Measurements from ENCODE around the gene SLC35E3.
"Not testable (repeated sequence)": the region's sequence is repeated elsewhere in the genome, so short reads cannot be mapped to it uniquely, and the experiment has no call there.

Gene SLC35E3

DNA sequence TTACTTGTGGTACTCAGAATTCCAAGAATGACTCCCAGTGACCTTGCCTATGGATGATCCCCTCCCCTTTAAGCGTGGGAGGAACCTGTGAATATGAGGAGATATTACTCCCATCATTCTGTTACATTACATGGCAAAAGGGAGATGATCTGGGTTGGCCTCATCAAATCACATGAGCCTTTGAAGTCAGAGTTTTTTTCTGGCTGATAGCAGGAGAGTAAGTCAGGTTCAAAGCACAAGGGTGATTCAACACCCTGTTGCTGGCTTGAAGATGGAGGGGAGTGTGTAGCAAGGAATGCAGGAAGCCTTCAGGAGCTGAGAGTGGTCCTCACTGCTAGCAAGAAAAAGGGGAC, 52.9 kb downstream of the SLC35E3 start:
- no peak overlapping the region for H4K8ac ChIP-seq (ENCODE audit: low read length)
- no peak overlapping the region for H3K18ac ChIP-seq (ENCODE audit: low read depth in 1 of 2, low read length in 2 of 2)
- H4K91ac ChIP-seq (ENCODE audit: low read length): no peak overlapping the region
- no CpG with 5 or more reads among the region's 1 CpG for WGBS
- no peak overlapping the region for H2AFZ ChIP-seq (ENCODE audit: low read depth, low read length)
- no peak overlapping the region for H3K4me2 ChIP-seq (ENCODE audit: low read length, poor library complexity, severe bottlenecking)
- no peak overlapping the region for H2BK12ac ChIP-seq (ENCODE audit: low read length in 2 of 2)
- H3K36me3 ChIP-seq (ENCODE audit: control insufficient read depth in 1 of 2, insufficient read depth in 2 of 2, low read depth in 1 of 2, low read length in 2 of 2): no peaks in the 10 kb centered on the region
- no peak overlapping the region for H2BK15ac ChIP-seq (ENCODE audit: low read depth, poor library complexity, severe bottlenecking)
- no peak overlapping the region for H3K4me3 ChIP-seq (ENCODE audit: insufficient read depth in 1 of 2, low read depth in 1 of 2, low read length in 2 of 2)
- DNase-seq: no peak
- no peak overlapping the region for H2AK5ac ChIP-seq (ENCODE audit: low read length, severe bottlenecking)
- no peak overlapping the region for H3K23ac ChIP-seq (ENCODE audit: low read length in 2 of 2)
- no peak overlapping the region for H3K14ac ChIP-seq (ENCODE audit: low read length in 2 of 2)
- H2BK120ac ChIP-seq (ENCODE audit: low read depth, low read length): no peak overlapping the region
- H3K9ac ChIP-seq (ENCODE audit: low read length): no peak overlapping the region
- no peak overlapping the region for H3K4ac ChIP-seq (ENCODE audit: low read depth in 1 of 2, low read length in 2 of 2)
- no peak overlapping the region for H2BK5ac ChIP-seq (ENCODE audit: low read depth, low read length, poor library complexity, severe bottlenecking)
- no peaks in the 10 kb centered on the region for H3K79me1 ChIP-seq (replicated peaks; ENCODE audit: low read length, poor library complexity, severe bottlenecking)
- H3K27ac ChIP-seq (ENCODE audit: low read length, poor library complexity, severe bottlenecking): no peak overlapping the region
- no peaks in the 10 kb centered on the region for H3K9me3 ChIP-seq (ENCODE audit: control insufficient read depth, low read length)
- no peaks in the 10 kb centered on the region for H3K4me1 ChIP-seq (ENCODE audit: control insufficient read depth, insufficient read depth, low read depth, low read length)
- H3K27me3 ChIP-seq (ENCODE audit: control insufficient read depth in 1 of 2, insufficient read depth in 1 of 2, low read length in 2 of 2): no peaks in the 10 kb centered on the region

DNA sequence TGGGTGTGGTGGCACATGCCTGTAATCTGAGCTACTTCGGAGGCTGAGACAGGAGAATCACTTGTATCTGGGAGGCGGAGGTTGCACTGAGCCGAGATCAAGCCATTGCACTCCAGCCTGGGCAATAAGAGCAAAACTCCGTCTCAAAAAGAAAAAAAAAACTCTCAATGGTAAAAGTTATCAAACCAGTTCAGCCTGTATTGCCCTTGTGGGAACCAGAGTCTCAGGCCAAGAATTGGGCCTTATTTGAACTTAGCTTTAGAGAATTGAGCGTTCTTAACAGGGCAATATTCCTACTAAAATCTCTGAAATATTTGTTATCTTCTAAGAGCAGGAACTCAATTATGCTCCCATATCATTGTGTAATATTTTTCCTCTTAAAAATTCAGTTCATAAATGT, 54.3 kb downstream of the SLC35E3 start:
- Histone ChIP-seq H2AK5ac (ENCODE audit: low read length, severe bottlenecking) (no peak overlapping the region), H2AFZ (ENCODE audit: low read depth, low read length) (no peak overlapping the region), H3K79me1 (replicated peaks; ENCODE audit: low read length, poor library complexity, severe bottlenecking) (no peaks in the 10 kb centered on the region), H2BK15ac (ENCODE audit: low read depth, poor library complexity, severe bottlenecking) (no peak overlapping the region), H2BK12ac (ENCODE audit: low read length in 2 of 2) (no peak overlapping the region), H3K27me3 (ENCODE audit: control insufficient read depth in 1 of 2, insufficient read depth in 1 of 2, low read length in 2 of 2) (no peaks in the 10 kb centered on the region), H3K14ac (ENCODE audit: low read length in 2 of 2) (no peak overlapping the region), H2BK120ac (ENCODE audit: low read depth, low read length) (no peak overlapping the region), H3K4me3 (ENCODE audit: insufficient read depth in 1 of 2, low read depth in 1 of 2, low read length in 2 of 2) (no peak overlapping the region), H3K4me2 (ENCODE audit: low read length, poor library complexity, severe bottlenecking) (no peak overlapping the region), H3K4me1 (ENCODE audit: control insufficient read depth, insufficient read depth, low read depth, low read length) (no peaks in the 10 kb centered on the region), H3K9me3 (ENCODE audit: control insufficient read depth, low read length) (no peaks in the 10 kb centered on the region), H3K4ac (ENCODE audit: low read depth in 1 of 2, low read length in 2 of 2) (no peak overlapping the region), H3K9ac (ENCODE audit: low read length) (no peak overlapping the region), H3K18ac (ENCODE audit: low read depth in 1 of 2, low read length in 2 of 2) (no peak overlapping the region), H4K8ac (ENCODE audit: low read length) (no peak overlapping the region), H3K36me3 (ENCODE audit: control insufficient read depth in 1 of 2, insufficient read depth in 2 of 2, low read depth in 1 of 2, low read length in 2 of 2) (no peaks in the 10 kb centered on the region), H2BK5ac (ENCODE audit: low read depth, low read length, poor library complexity, severe bottlenecking) (no peak overlapping the region), H3K23ac (ENCODE audit: low read length in 2 of 2) (no peak overlapping the region), H3K27ac (ENCODE audit: low read length, poor library complexity, severe bottlenecking) (no peak overlapping the region), H4K91ac (ENCODE audit: low read length) (no peak overlapping the region)
- WGBS: 93% methylated on average over 4 of the region's 5 CpGs
- no peak for DNase-seq

- not testable (repeated sequence) for H3K4me1 ChIP-seq (ENCODE audit: control insufficient read depth, insufficient read depth, low read depth, low read length); H2BK120ac ChIP-seq (ENCODE audit: low read depth, low read length); H4K8ac ChIP-seq (ENCODE audit: low read length); H3K9ac ChIP-seq (ENCODE audit: low read length); H2BK15ac ChIP-seq (ENCODE audit: low read depth, poor library complexity, severe bottlenecking); H2BK12ac ChIP-seq (ENCODE audit: low read length in 2 of 2); H3K23ac ChIP-seq (ENCODE audit: low read length in 2 of 2); H3K18ac ChIP-seq (ENCODE audit: low read depth in 1 of 2, low read length in 2 of 2); H3K27ac ChIP-seq (ENCODE audit: low read length, poor library complexity, severe bottlenecking); H3K36me3 ChIP-seq (ENCODE audit: control insufficient read depth in 1 of 2, insufficient read depth in 2 of 2, low read depth in 1 of 2, low read length in 2 of 2); H2BK5ac ChIP-seq (ENCODE audit: low read depth, low read length, poor library complexity, severe bottlenecking); H3K9me3 ChIP-seq (ENCODE audit: control insufficient read depth, low read length); H3K4me3 ChIP-seq (ENCODE audit: insufficient read depth in 1 of 2, low read depth in 1 of 2, low read length in 2 of 2); H3K27me3 ChIP-seq (ENCODE audit: control insufficient read depth in 1 of 2, insufficient read depth in 1 of 2, low read length in 2 of 2); H2AK5ac ChIP-seq (ENCODE audit: low read length, severe bottlenecking); DNase-seq; H3K4ac ChIP-seq (ENCODE audit: low read depth in 1 of 2, low read length in 2 of 2); H3K79me1 ChIP-seq (replicated peaks; ENCODE audit: low read length, poor library complexity, severe bottlenecking); H3K4me2 ChIP-seq (ENCODE audit: low read length, poor library complexity, severe bottlenecking); H3K14ac ChIP-seq (ENCODE audit: low read length in 2 of 2); H4K91ac ChIP-seq (ENCODE audit: low read length); H2AFZ ChIP-seq (ENCODE audit: low read depth, low read length)
- 98% methylated on average over 6 of the region's 7 CpGs for WGBS
Observed at GRCh38 chr12:68801124-68801523, 55.1 kb downstream of the SLC35E3 start.

DNA sequence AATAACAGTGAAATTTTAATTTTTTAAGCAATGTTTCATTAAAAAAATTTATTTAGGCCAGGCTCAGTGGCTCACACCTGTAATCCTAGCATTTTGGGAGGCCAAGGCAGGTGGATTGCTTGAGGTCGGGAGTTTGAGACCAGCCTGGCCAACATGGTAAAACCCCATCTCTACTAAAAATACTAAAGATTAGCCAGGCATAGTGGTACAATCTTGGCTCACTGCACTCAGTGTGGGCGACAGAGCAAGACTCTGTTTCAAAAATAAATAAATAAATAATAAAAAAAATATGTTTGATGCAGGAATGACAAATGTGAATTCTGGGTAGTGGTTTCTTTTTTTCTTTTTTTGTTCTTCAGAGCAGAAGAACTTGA, 56.4 kb downstream of the SLC35E3 start:
- H2BK5ac ChIP-seq (ENCODE audit: low read depth, low read length, poor library complexity, severe bottlenecking); H4K8ac ChIP-seq (ENCODE audit: low read length); H3K79me1 ChIP-seq (replicated peaks; ENCODE audit: low read length, poor library complexity, severe bottlenecking); H3K4ac ChIP-seq (ENCODE audit: low read depth in 1 of 2, low read length in 2 of 2); H3K27me3 ChIP-seq (ENCODE audit: control insufficient read depth in 1 of 2, insufficient read depth in 1 of 2, low read length in 2 of 2); H2BK12ac ChIP-seq (ENCODE audit: low read length in 2 of 2); H3K4me2 ChIP-seq (ENCODE audit: low read length, poor library complexity, severe bottlenecking); H2AFZ ChIP-seq (ENCODE audit: low read depth, low read length); H2BK120ac ChIP-seq (ENCODE audit: low read depth, low read length); H3K27ac ChIP-seq (ENCODE audit: low read length, poor library complexity, severe bottlenecking); H2BK15ac ChIP-seq (ENCODE audit: low read depth, poor library complexity, severe bottlenecking); H2AK5ac ChIP-seq (ENCODE audit: low read length, severe bottlenecking); H4K91ac ChIP-seq (ENCODE audit: low read length); H3K23ac ChIP-seq (ENCODE audit: low read length in 2 of 2); H3K36me3 ChIP-seq (ENCODE audit: control insufficient read depth in 1 of 2, insufficient read depth in 2 of 2, low read depth in 1 of 2, low read length in 2 of 2); H3K9ac ChIP-seq (ENCODE audit: low read length); H3K9me3 ChIP-seq (ENCODE audit: control insufficient read depth, low read length); DNase-seq; H3K4me3 ChIP-seq (ENCODE audit: insufficient read depth in 1 of 2, low read depth in 1 of 2, low read length in 2 of 2); H3K18ac ChIP-seq (ENCODE audit: low read depth in 1 of 2, low read length in 2 of 2); H3K14ac ChIP-seq (ENCODE audit: low read length in 2 of 2); H3K4me1 ChIP-seq (ENCODE audit: control insufficient read depth, insufficient read depth, low read depth, low read length): not testable (repeated sequence)
- WGBS: 90% methylated on average over 2 of the region's 2 CpGs

Data from mesenchymal stem cell (in vitro differentiated cells and primary cell).